Activated naive CD8-positive, alpha-beta T cell (primary cell): Measurements from ENCODE around the gene ZNF319.
A peak's percentile ranks its signal among the peaks of the same experiment; 100 is the strongest.
"Not testable (repeated sequence)": the region's sequence is repeated elsewhere in the genome, so short reads cannot be mapped to it uniquely, and the experiment has no call there.

Experiments
- H3K27ac Mint-ChIP-seq: one replicate; pipeline ENCODE4 v1.8.0; 2021; ENCODE audit warnings: mixed read lengths
- H3K27me3 Mint-ChIP-seq: one replicate; pipeline ENCODE4 v1.8.0; 2021; ENCODE audit warnings: mixed read lengths
- H3K36me3 Mint-ChIP-seq: one replicate; pipeline ENCODE4 v1.8.0; 2021; ENCODE audit warnings: mixed read lengths
- H3K4me1 Mint-ChIP-seq: one replicate; pipeline ENCODE4 v1.8.0; 2021; ENCODE audit warnings: low read depth, mixed read lengths
- H3K4me3 Mint-ChIP-seq: one replicate; pipeline ENCODE4 v1.8.0; 2021; ENCODE audit warnings: mild to moderate bottlenecking, mixed read lengths
- H3K9me3 Mint-ChIP-seq: one replicate; pipeline ENCODE4 v1.8.0; 2021; ENCODE audit warnings: low read depth, mixed read lengths

The ZNF319 gene

DNA sequence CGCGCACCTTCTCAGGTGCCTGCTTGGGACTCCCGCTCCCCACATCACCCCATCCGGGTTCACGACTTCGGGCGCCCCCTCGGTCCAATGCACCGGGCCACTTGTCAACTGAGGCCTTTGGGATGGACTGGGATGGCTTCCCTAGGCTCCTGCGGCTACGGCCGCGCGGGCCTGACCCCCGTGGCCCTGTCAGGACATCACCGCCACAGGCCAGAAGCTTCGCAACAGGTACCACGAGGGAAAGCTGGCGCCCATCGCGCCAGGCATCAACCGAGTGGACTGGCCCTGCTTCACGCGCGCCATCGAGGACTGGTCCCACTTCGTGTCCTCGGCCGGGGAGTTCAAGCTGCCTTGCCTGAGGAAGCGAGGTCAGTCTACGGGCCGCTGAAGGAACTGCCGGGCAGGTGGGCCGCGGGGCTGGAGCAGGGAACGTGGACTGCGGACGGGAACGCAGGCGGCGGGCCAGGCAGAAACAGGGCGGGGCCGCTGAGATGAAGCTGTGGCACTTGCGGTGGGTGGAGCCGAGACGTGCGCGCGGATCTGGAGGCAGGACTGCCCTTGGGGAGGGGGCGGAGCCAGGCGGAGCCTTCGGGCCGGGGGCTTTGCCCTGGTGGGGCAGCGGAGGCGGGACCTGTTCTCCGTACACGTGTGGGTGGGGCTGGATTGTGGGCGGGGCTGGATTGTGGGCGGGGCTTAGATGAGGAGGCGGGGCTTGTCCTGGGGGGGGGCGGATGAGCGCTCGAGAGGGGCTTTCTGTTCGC is 15.8 kb downstream of the ZNF319 start:
- Mint-ChIP-seq H3K9me3 (no peaks in the 10 kb centered on the region), H3K27ac (no peak overlapping the region), H3K27me3 (no peaks in the 10 kb centered on the region), H3K4me1 (peaks cover 8% of the 10 kb centered on the region), H3K4me3 (peak overlapping the region; percentile 88), H3K36me3 (no peaks in the 10 kb centered on the region)

DNA sequence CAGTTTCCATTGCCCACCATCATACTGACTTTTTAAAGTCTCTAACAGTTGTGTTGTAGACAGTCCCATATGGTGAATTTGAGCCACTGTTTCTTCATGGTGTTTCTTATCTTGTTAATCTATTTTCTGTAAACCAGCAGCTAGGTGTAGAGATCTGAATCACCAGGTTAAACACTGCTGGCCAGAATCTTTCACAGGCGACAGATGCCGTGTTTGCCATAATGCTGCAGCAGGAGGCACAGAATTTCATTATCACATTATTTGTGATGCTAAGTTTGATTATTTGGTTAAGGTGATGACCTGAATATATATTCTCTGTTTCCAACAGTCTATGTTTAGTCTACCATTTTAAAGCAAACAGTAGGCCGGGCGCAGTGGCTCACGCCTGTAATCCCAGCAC is 18.1 kb downstream of the ZNF319 start:
- Mint-ChIP-seq H3K9me3 (no peaks in the 10 kb centered on the region), H3K4me3 (no peak overlapping the region), H3K36me3 (no peaks in the 10 kb centered on the region), H3K27ac (no peak overlapping the region), H3K4me1 (peaks cover 8% of the 10 kb centered on the region), H3K27me3 (no peaks in the 10 kb centered on the region)

DNA sequence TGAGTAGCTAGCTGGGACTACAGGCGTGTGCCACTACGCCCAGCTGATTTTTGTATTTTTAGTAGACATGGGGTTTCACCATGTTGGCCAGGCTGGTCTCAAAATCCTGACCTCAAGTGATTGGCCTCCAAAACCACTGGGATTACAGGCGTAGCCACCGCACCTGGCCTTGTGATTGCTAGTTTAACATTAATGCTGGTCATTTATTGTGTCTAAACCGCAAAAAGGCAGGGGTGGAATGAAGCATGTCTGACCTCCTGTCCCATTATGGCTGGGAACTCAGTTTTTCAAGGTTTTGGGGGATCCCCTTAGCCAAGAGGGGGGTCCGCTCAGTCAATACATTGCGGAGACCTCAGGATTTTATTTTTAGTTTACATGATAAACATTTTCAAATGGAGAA is 18.8 kb downstream of the ZNF319 start:
- H3K4me1 Mint-ChIP-seq: peaks cover 6% of the 10 kb centered on the region
- H3K36me3 Mint-ChIP-seq: no peaks in the 10 kb centered on the region

DNA sequence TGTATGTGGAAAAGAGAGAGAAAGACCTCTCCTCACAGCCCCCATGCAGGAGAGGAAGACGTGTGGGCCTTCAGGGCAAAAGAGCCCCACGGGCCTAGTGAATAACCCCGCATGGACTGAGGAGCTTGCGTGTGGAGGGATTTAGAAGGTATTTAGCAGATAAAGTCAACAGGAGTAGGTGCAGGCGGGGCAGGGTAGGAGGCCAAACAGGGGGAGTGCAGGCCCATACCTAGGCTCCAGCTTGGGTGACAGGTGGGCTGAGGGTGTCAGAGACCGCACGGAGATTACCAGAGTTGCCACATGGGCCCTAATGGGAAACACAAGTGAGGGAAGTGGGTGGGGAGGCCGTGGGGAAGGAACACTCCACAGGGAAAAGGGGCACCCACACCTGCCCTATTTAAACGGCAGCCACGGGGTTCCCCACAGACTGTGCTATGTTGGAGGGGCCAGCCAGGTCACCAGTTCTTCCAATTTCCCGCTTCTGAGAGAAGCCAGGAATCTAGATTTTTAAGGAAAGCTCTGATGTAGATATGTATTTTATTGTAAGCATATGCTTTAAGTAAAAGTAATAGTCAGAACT is 21.4 kb downstream of the ZNF319 start:
- Mint-ChIP-seq H3K36me3 (no peaks in the 10 kb centered on the region), H3K27me3 (no peaks in the 10 kb centered on the region), H3K27ac (no peak overlapping the region), H3K4me3 (no peak overlapping the region), H3K9me3 (no peaks in the 10 kb centered on the region), H3K4me1 (peaks cover under 1% of the 10 kb centered on the region)

More for the DNA sequence above, 18.8 kb downstream of the ZNF319 start:
- H3K27ac Mint-ChIP-seq: no peak overlapping the region
- no peak overlapping the region for H3K4me3 Mint-ChIP-seq
- no peaks in the 10 kb centered on the region for H3K27me3 Mint-ChIP-seq
- H3K9me3 Mint-ChIP-seq: no peaks in the 10 kb centered on the region

DNA sequence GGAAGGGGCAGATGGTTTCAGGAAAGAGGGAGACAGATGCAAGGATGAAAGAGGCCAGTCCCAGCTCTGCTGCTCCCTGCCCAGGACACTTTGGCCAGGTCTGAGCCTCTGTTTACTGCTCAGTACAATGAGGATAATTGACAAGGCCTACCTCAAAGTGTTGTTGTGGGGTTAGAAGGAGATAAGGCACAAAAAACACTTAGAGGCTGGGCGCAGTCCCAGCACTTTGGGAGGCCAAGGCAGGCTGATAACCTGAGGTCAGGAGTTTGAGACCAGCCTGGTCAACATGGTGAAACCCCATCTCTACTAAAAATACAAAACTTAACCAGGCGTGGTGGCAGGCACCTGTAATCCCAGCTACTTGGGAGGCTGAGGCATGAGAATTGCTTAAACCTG is 22.4 kb downstream of the ZNF319 start:
- H3K27me3 Mint-ChIP-seq, H3K4me3 Mint-ChIP-seq, H3K36me3 Mint-ChIP-seq, H3K27ac Mint-ChIP-seq, H3K4me1 Mint-ChIP-seq, H3K9me3 Mint-ChIP-seq: not testable (repeated sequence)

DNA sequence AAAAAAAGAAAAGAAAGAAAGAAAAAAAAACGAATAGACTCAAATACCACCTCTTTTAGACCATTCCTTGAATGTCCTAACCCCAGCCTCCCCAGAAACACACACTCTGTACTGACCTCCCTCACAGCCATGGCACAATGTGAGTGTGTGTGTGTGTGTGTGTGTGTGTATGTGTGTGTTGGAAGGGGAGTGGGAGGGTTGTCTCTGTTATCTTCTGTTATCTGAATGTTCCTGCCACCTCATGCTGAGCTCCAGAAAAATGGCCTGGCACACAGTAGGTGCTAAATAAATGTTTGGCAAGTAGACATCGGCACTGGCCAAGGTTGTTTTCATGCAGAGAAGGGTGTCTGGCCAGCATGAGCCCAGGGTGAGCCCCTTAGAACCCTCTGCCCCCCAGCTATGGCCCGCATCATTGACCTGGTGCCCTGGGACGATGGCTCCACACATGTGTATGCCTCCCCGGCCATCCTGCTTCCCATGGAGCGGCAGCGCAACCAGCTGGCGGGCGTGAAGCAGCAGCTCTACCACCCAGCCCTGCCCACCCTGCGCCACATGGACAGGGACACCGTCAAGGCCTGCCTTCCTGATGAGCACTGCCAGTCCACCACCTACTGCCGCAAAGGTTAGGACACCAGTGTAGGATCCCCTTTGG is 22.9 kb downstream of the ZNF319 start:
- H3K4me3 Mint-ChIP-seq: no peak overlapping the region
- no peaks in the 10 kb centered on the region for H3K36me3 Mint-ChIP-seq
- no peaks in the 10 kb centered on the region for H3K4me1 Mint-ChIP-seq
- H3K27ac Mint-ChIP-seq: no peak overlapping the region
- H3K9me3 Mint-ChIP-seq: no peaks in the 10 kb centered on the region
- H3K27me3 Mint-ChIP-seq: no peaks in the 10 kb centered on the region

DNA sequence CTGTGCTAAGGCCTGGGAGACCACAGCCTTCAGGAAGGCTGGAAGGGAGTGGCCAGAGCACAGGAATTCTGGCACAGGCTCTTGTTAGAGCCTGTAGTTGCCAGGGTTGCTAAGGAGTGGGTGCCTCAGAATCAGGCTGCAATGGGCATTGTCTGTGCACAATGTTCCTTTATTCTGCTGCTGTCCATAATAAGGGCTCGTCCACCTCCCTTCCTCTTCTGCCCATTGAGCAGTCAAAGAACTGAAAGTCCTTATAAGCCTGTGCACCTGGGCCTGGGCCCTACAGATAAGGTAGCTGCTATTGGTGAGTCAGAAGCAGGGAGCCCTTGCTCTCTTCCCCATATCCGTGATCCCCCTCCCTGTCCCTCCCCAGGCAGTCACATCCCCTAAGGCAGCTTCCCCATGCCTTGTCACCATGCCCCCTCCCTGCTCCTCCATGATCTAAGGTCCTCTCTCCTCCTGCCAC is 24.1 kb downstream of the ZNF319 start:
- Mint-ChIP-seq H3K27ac (no peak overlapping the region), H3K9me3 (no peaks in the 10 kb centered on the region), H3K27me3 (no peaks in the 10 kb centered on the region), H3K4me3 (no peak overlapping the region), H3K36me3 (no peaks in the 10 kb centered on the region), H3K4me1 (no peaks in the 10 kb centered on the region)

DNA sequence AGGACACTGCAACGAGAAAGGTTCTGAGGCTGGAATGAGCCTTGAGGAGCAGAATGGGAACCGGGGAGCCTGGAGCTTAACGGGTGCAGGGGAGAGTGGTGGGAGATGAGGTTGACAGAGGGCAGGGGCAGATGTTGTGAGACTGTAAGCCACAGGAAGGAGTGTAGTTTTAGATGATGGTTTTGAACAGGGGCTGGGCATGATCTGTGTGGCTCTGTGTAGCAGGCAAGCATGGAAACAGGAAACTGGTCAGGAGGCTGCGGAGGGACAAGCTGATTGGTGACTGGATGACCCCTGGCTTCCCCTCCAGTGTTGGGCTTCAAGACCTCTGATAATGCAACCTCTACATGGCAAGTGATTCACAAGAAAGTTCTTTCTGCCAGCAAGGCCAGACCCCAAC is 28.2 kb downstream of the ZNF319 start:
- H3K4me3 Mint-ChIP-seq: no peak overlapping the region
- H3K27ac Mint-ChIP-seq: no peak overlapping the region
- no peaks in the 10 kb centered on the region for H3K27me3 Mint-ChIP-seq
- H3K36me3 Mint-ChIP-seq: no peaks in the 10 kb centered on the region
- H3K4me1 Mint-ChIP-seq: no peaks in the 10 kb centered on the region
- no peaks in the 10 kb centered on the region for H3K9me3 Mint-ChIP-seq

DNA sequence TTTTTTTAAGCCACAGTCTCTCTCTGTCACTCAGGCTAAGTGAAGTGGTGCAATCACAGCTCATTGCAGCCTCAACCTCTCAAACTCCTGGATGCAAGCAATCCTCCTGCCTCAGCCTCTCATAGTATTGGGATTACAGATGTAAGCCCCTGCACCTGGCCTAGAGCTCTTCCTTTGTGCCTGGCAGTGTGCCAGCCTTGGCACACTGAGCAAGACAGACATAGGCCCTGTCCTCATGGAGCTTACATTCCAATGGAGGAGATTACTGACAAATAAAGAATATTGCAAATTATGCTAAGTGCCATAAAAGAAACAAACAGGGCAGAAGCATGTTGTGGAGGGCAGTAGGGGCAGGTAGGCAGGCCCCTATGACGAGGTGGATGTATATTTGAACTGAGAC is 28.6 kb downstream of the ZNF319 start:
- no peak overlapping the region for H3K27ac Mint-ChIP-seq
- H3K36me3 Mint-ChIP-seq: no peaks in the 10 kb centered on the region
- no peak overlapping the region for H3K4me3 Mint-ChIP-seq
- H3K9me3 Mint-ChIP-seq: no peaks in the 10 kb centered on the region
- H3K4me1 Mint-ChIP-seq: no peaks in the 10 kb centered on the region
- H3K27me3 Mint-ChIP-seq: no peaks in the 10 kb centered on the region

DNA sequence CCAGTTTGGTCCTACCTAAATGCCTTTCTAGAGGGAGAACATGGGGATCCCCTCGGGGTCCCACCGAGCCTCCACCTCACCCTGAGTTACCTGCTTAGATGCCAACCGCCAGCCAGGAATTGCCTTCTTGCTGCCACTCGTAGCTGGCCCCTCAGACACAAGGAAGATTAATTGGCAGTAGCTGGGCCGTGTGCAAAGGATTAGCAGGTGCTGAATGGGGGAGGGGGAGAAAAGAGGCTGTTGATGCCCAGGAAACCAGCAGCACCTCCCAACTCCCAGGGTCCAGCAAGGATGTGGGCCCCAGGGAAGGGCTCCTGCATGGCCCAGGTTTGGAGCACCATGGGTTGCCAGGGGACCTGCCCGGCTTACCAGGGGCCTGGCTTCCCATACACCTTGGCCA is 29.5 kb downstream of the ZNF319 start, which contains the start of gene CNGB1:
Gene CNGB1 (minus strand): TSS at position 159 of the 400 bp plus-strand sequence. CDS start 3,842 bp downstream, outside the sequence.
- H3K4me3 Mint-ChIP-seq: no peak within 1 kb of the TSS
- no peak within 1 kb of the TSS for H3K27ac Mint-ChIP-seq
- no peaks in the 10 kb centered on the region for H3K27me3 Mint-ChIP-seq
- H3K36me3 Mint-ChIP-seq: no peaks in the 10 kb centered on the region
- no peaks in the 10 kb centered on the region for H3K9me3 Mint-ChIP-seq
- H3K4me1 Mint-ChIP-seq: no peaks in the 10 kb centered on the region

DNA sequence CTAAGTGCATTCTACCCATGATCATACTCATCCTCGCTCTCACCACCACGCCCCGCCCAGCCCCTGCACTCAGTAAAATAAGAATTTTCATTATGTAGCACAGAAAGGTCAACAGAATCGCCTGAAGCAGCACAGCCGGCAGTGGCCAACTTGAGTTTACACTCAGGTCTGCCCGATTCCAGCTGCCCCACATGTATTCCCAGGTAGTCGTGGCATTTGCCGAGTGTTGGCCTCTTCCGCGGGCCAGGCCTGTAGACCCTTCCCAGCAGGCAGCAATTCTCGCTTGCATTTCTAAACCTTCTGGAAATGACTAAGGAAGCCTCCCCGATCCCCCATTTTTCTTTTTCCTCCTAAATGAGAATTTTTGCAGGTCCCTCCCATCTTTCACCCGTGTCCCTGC is 30.2 kb downstream of the ZNF319 start:
- H3K4me1 Mint-ChIP-seq: no peaks in the 10 kb centered on the region
- no peaks in the 10 kb centered on the region for H3K36me3 Mint-ChIP-seq
- H3K27ac Mint-ChIP-seq: no peak overlapping the region
- no peak overlapping the region for H3K4me3 Mint-ChIP-seq
- H3K9me3 Mint-ChIP-seq: no peaks in the 10 kb centered on the region
- H3K27me3 Mint-ChIP-seq: no peaks in the 10 kb centered on the region

DNA sequence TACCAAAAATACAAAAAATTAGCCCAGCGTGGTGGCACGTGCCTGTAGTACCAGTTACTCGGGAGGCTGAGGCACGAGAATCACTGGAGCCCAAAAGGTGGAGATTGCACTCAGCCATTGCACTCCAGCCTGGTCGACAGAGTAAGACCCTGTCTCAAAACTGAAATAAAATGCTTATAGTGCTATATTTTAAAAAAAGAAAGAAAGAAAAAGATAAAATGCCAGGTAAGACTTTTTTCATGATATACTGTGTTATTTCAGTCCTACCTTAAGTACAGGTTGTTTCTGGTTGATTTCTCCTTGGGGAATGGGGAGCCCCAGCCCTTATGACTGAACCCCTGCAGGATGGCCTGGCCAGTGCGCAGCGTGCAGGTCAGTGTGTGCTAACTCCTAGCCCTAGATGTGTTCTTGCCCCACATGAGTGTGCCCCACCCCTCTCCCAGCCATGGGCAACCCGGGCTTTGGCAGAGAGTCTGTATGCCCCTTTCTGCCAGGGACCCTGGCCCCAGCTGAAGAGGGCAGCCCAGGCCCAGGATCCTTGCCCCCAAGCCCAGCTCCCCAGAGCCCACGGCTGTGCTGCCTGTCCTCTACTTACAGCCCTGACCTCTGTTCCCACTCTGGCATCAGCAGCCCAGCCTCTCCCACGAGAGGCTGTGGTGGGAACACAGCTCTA is 30.9 kb downstream of the ZNF319 start:
- Mint-ChIP-seq H3K4me1 (no peaks in the 10 kb centered on the region), H3K4me3 (no peak overlapping the region), H3K36me3 (no peaks in the 10 kb centered on the region), H3K27me3 (no peaks in the 10 kb centered on the region), H3K27ac (no peak overlapping the region), H3K9me3 (no peaks in the 10 kb centered on the region)

DNA sequence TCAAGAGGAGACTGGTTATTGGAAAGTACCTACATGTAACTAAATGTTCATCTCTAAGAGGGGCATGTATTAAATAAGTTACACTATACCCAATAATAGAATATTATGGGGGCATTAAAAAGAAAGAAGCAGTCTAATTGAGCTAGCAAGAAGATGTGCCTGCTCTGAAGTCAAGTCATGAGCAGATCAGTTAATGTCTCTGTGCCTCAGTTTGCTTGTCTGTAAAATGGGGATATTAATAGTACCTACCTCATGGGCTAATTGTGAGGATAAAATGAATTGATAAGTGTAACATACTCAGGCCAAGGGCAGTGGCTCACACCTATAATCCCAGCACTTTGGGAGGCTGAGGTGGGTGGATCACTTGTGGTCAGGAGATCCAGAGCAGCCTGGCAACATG is 32.6 kb downstream of the ZNF319 start:
- no peak overlapping the region for H3K27ac Mint-ChIP-seq
- H3K4me3 Mint-ChIP-seq: no peak overlapping the region
- no peaks in the 10 kb centered on the region for H3K9me3 Mint-ChIP-seq
- no peaks in the 10 kb centered on the region for H3K36me3 Mint-ChIP-seq
- H3K27me3 Mint-ChIP-seq: no peaks in the 10 kb centered on the region
- H3K4me1 Mint-ChIP-seq: no peaks in the 10 kb centered on the region

DNA sequence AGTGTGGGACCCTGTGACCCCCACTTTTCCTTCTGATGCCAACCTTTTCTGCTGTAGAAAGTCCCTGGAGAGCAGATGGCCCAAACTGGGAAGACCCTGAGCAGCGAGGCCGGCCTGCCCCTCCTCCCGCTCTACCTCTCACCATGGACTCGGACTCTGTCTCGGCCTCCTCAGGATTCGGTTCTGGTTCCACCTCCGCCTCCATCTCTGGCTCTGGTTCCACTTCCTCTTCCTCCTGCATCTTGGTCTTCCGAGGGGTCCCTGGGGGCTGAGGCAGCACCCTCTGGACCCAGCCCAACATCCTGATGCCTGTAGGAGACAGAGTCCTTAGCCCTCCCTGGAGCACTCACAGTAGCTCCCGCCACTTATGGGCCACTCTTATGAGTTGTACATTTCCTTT is 33.5 kb downstream of the ZNF319 start:
- Mint-ChIP-seq H3K27ac (no peak overlapping the region), H3K4me1 (no peaks in the 10 kb centered on the region), H3K9me3 (no peaks in the 10 kb centered on the region), H3K27me3 (no peaks in the 10 kb centered on the region), H3K4me3 (no peak overlapping the region), H3K36me3 (no peaks in the 10 kb centered on the region)

DNA sequence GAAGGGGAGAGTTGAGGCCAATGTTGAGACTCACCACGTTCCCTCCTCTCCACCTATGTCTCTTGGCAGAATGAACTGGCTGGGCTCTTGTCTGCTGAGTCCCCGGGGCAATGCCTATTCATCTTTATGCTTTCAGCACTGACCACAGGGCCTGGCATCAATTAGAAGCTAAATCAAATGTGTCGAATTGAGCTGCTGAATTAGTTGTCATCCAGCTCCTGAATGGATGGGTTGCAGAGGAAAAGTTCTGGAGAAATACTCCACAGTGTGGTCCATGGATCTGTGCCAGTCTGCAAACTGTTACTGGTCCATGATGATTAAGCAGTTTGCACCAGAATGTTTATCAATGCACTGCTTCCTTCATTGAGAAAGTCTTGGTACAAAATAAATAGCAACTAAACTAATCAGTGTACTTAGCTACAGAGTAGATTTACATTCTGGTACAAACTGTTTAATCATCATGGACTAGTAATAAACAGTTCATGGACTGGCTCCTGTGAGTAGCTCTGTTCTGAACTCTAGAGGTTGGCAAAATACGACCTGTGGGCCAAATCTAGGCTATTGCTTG is 34.2 kb downstream of the ZNF319 start:
- H3K4me1 Mint-ChIP-seq: no peaks in the 10 kb centered on the region
- H3K27me3 Mint-ChIP-seq: no peaks in the 10 kb centered on the region
- no peak overlapping the region for H3K27ac Mint-ChIP-seq
- no peaks in the 10 kb centered on the region for H3K36me3 Mint-ChIP-seq
- no peak overlapping the region for H3K4me3 Mint-ChIP-seq
- no peaks in the 10 kb centered on the region for H3K9me3 Mint-ChIP-seq
